Islet of Langerhans (tissue), 1 donor: ENCODE results near the gene BGN.

Source experiments
- FAIRE-seq: peaks from one replicate; lab custom pipeline; 2011; peaks lifted over from hg19 to GRCh38; lab: Jason Lieb, UNC

The BGN gene

GRCh38 chrX:153494541-153495361 is at the start of gene BGN:
Gene BGN (plus strand): TSS chrX:153494980. CDS start chrX:153504632, 9,652 bp downstream.
- no peak for FAIRE-seq

DNA sequence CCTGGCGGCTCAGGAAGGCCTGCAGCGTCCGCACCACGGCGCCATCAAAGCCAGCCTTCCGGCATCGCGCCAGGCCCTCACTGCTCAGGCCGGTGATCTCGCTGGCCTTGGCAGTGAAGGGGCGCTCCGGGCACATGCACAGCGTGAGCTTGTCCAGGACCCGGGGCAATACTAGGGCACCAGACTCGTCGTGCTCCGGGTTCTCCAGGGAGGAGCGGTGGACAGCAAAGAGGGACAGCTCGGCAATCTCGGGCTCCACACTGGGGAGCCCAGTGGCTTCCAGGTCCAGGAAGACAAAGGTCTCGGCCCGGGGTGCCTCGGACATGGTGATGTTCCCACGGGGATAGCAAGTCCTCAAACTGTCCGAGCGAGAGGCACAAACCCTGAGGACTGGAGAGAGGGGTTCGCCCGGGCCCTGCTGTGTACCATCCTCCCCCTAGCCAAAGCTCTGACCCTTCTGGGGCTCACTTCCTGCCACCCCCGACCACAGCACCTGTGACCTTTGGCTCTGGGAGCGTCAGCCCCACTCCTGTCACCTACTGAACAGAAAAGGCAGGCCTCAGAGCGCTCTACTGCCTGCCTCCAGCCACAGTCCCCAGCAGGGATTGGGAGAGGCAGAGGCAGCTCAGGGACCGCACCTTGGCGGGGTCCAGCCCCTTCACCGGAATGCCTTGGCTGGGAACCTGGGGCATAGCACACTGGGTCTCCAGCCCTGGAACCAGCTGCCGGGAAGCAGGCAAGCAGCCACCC is 49.5 kb upstream of the BGN start:
- no peak for FAIRE-seq

DNA sequence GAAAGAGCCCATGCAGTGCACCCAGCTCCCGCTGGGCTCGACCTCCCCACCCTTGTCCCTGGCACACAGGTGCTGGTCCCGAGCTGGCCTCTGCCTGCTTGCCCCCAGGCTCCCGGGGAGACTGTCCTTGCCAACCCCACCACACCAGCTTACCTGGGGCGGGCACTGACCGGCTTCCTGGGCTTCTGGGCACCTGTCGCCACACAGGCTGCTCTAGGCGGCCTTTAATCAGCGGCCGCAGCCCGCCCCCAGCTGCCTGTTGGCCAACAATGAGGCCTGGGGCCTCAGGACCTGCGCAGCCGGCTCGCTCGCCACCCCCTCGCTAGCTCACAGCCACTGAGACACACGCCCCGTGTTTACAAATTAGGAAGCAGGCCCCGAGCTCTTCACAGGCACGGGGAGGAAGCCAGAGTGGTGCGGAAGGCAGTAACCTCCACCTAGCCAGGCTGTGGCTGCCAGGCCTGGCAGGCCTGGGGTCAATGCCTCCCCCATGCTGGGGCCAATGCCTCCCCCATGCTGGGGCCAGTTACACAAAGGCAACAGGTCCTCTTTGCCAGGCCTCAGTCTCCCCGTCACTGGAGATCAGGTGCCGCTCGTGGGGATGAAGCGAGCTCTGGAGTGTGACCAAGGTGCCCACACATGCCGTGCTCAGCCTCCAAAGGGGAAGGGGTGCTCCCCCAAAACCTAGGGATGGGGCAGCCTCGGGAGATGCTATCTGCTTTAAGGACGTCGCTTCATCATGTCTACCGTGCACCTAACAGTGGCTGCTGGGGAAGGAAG is 48.7 kb upstream of the BGN start, which contains the start of gene TREX2:
Gene TREX2, minus strand, starts transcription at position 201 of the 780 bp plus-strand sequence. CDS start 626 bp downstream, outside the sequence.
- FAIRE-seq, result no peak

DNA sequence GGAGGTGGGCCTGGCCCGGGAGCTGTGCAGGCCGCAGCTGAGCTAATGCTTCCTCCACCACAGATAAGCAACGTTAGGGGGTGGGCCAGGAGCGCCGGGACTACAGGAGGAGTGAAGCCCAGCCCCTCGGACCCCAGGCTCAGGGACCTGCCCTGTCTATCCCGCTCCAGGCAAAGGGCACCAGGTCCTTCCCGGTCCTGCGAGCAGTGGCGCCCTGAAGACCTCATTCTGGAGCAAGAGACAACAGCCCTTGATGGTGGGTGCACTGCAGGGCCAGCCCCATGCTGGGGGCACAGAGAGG is 48.2 kb upstream of the BGN start:
- FAIRE-seq, result no peak

DNA sequence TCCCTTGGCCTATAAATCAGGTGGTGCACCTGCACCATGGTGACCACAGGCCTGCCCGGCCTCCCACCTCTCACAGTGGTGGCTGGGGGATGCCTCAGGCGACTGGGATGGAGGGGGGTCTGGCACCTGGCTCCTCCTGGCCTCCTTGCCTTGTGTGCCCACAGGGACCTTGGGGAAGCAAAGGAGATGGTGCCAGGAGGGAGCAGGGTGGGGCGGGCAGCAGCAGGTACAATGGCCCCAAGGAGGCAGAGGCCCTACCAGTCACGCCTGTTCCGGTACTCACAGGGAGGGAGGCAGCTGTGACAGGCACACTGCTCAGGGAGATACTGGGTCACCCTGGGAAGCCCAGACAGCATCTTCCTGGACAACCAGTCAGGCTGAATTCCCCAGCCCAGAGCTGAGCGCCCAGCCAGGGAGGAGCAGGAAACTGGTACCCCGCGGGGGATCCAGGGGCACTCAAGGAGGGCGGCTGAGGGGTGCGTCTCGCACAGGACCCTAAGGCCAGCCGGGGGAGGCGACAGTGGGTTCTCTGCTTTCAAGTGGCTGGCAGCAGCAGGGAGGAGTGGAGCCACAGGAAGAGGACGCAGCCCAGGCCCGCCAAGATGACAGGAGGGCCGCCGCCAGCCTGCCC is 47.7 kb upstream of the BGN start:
- FAIRE-seq, result no peak

- no peak for FAIRE-seq
Measured at GRCh38 chrX:153447581-153447960, 47.2 kb upstream of the BGN start.

GRCh38 chrX:153448556-153449367 is 46.0 kb upstream of the BGN start:
- no peak for FAIRE-seq

- no peak for FAIRE-seq
Measured at GRCh38 chrX:153449368-153450113, 45.2 kb upstream of the BGN start.

GRCh38 chrX:153450114-153450948 is 44.4 kb upstream of the BGN start:
- no peak for FAIRE-seq

GRCh38 chrX:153450949-153451277 is 43.9 kb upstream of the BGN start:
- no peak for FAIRE-seq

DNA sequence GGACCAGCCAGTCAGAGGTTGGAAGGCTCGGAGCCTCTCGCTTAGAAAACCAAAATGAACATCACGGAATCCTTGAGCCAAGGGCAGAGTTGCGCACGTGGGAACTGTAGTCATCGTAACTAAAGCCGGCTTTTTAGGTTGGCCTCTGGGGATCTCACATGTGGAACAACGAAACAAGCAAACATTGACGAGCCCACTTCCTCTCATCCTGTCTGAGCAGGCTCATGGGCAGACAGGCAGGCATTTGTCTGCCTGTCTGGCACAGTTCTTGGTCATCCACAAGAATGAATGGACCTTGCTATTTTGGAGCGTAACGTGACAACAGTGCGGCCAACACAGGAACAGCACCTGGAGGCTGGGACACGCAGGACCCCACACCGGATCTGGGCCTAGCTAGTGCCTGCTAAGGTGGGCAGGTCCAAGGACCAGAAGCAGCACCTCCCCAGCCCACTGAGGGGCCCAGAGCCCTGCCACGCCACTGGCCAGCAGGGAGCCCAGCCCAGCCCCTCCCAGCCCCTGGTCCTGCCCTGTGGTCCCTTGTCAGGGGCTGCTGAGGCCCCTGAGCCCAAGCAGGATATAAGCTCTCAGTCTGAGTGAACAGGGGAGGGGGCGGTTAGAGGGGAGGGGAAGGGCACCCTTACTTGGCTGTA is 39.8 kb upstream of the BGN start:
- no peak for FAIRE-seq

DNA sequence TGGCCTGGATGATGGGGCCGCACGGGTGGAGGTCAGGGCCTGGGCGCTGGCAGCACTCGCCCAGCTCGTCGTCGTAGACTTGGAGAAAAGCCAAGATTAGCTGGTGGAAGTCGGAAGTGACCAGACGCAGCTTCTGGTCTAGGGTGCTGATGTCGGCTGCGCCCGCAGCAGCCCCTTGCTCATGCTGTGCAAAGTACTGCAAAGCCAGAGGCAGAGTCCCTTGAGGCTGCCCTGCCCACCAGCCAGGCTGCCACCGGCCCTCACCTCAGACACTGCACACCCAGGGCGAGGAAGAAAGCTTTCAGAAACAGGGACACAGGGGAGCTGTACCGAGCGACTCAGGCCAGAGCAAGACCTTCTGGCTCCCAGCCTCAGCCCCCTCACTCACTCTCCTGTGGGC is 39.2 kb upstream of the BGN start:
- FAIRE-seq, result no peak

GRCh38 chrX:153456161-153456560 is 38.6 kb upstream of the BGN start:
- FAIRE-seq, result no peak

DNA sequence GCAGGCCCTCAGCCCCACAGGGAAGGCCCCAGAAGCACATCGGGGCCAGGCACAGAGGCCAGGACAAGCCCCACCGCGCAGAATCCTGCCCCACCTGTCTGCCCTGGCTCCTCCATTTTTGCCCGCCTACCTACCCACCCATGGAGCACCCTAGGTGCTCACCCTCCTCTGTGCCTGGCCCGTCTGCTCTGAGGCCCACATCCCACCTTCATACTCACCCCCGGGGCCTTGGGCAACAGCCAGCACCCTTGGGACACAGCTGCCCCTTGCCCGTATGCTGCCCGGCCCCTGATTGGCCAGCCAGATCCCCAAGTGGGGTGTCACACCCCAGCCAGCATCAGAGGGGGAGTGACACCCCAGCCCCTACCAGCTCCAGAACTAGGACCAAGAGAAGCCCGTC is 38.1 kb upstream of the BGN start:
- no peak for FAIRE-seq

GRCh38 chrX:153457136-153457825 is 37.5 kb upstream of the BGN start:
- no peak for FAIRE-seq

DNA sequence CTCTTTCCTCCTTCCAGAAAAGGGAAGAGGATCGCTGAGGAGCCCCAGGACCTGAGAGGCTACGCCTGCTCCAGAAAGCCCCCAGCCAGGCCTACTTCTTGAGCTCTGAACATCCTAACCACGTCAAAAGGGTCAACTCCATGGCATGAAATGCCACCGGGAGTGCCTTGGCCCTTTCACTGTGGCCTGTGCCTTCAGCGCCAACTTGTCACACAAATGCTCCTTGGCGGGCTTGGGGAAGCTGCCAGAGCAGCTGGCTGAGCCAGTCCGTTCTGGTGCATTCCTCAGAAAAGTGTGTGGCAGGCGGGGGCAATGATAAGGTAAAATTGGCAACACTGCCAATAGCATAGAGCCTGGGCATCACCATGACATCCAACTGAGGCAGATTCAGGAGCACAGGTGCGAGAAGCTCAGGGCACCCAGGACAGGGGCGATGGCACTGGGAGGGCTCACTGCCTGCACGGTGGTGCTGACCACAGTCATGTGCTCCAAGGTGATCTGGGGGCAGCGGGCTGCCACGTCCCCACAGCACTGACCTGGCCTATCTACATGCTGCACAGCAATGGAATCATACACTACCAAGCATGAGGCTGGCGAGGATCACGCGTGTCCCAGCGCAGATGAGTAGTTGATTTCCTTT is 36.8 kb upstream of the BGN start:
- FAIRE-seq, result no peak

GRCh38 chrX:153458476-153458875 is 36.3 kb upstream of the BGN start:
- FAIRE-seq, result no peak

DNA sequence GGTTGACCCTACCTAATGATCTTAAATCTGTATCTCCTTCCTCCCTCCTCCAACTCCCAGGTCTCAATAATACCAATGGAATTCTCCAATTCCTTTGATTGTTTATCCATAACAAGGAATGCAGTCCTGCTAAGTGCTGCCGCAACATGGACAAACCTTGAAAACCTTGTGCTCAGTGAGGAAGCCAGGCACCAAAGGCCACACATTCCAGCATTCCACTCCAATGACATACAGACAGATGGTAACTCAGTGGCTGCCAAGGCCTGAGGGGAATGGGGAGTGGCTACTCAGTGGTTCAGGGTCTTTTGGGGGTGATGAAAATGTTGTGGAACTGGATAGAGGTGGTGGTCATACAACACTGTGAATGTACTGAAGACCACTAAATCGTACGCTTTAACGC is 34.8 kb upstream of the BGN start:
- no peak for FAIRE-seq
